ENCODE data around the gene LRMDA. TPM values are rescaled to one million over a fixed set of nuclear protein-coding genes. Genes with fewer than 3 reads are reported as not detected.

LRMDA gene
- total and polyA plus RNA-seq, 2 donors (not counting 3 experiments of a cell fraction or from before 2014, with no cell fraction given): 9.7 to 18.0 TPM

DNA sequence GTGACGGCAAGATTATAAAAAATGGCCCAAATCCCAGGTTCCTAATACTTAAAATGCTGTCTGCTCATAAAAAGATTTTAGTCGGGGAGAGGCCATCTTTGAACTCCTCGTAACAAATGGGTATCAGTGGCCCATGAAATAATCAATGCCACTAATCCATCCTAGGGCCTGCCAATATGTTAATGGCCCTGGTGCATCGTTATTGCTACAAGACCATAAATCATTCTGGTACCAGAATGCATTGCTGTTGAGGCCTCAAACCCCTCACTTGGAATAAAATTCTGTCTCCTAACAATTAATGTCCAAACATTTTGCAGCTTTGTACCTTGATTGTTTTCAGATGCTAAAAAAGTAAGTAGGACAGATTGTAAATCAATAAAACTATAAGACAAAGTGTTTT, 290.6 kb downstream of the LRMDA start:
- DNase-seq (ENCODE audit: low read depth, low spot score) (no peak), FAIRE-seq (peak; percentile 61)
- Histone ChIP-seq H4K20me1 (replicated peaks; ENCODE audit: control insufficient read depth, extremely low read depth, insufficient read depth, low read length) (no peaks in the 10 kb centered on the region), H3K9me1 (replicated peaks; ENCODE audit: control insufficient read depth, extremely low read depth, insufficient read depth, low read length) (no peaks in the 10 kb centered on the region), H3K36me3 (ENCODE audit: control insufficient read depth in 2 of 2, extremely low read depth in 1 of 2, insufficient read depth in 2 of 2, low read length in 2 of 2) (no peaks in the 10 kb centered on the region), H3K4me1 (ENCODE audit: control insufficient read depth, extremely low read depth, insufficient read depth, low read length) (peaks cover 18% of the 10 kb centered on the region), H3K4me3 (replicated peaks in 1 of 3; ENCODE audit: insufficient read depth in 1 of 3, low read depth in 1 of 3, low read length in 3 of 3) (no peak overlapping the region), H3K9ac (replicated peaks; ENCODE audit: extremely low read depth, insufficient read depth, low read length) (no peak overlapping the region), H3K9me3 (replicated peaks; ENCODE audit: control insufficient read depth, insufficient read depth, low read length) (no peaks in the 10 kb centered on the region), H3K4me2 (ENCODE audit: insufficient read depth, low read length) (no peak overlapping the region), H3K27me3 (ENCODE audit: control insufficient read depth in 2 of 2, insufficient read depth in 2 of 2, low read length in 2 of 2) (no peaks in the 10 kb centered on the region), H2AFZ (ENCODE audit: low read depth, low read length) (no peak overlapping the region), H3K27ac (ENCODE audit: insufficient read depth, low read depth, low read length) (no peak overlapping the region), H3K79me2 (ENCODE audit: control insufficient read depth, insufficient read depth, low read length) (no peaks in the 10 kb centered on the region)
- POLR2A ChIA-PET: no interaction called here
- TF ChIP-seq POLR2AphosphoS5 (IDR thresholded peaks at IDR 0.05; ENCODE audit: insufficient read depth, low read depth, low read length) (no peak), JUN (IDR thresholded peaks at IDR 0.05; ENCODE audit: borderline replicate concordance, insufficient read depth, insufficient read length, low read depth) (no peak), FOS (IDR thresholded peaks at IDR 0.05; ENCODE audit: borderline replicate concordance, insufficient read depth, low read length) (no peak), POLR2A (IDR thresholded peaks at IDR 0.05; ENCODE audit: low read depth, low read length) (no peak), MYC (IDR thresholded peaks at IDR 0.05; ENCODE audit: low read depth, low read length) (no peak), EZH2 (IDR thresholded peaks at IDR 0.05; ENCODE audit: borderline replicate concordance, low read depth, low read length, severe bottlenecking) (no peak), GATA2 (IDR thresholded peaks at IDR 0.05; ENCODE audit: insufficient read depth, insufficient read length, low read depth, low read length) (no peak)
- TF ChIP-seq, protein P1, sequence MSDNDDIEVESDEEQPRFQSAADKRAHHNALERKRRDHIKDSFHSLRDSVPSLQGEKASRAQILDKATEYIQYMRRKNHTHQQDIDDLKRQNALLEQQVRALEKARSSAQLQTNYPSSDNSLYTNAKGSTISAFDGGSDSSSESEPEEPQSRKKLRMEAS (IDR thresholded peaks at IDR 0.05; ENCODE audit: insufficient read depth, insufficient read length): no peak
- TF ChIP-seq, protein P2, sequence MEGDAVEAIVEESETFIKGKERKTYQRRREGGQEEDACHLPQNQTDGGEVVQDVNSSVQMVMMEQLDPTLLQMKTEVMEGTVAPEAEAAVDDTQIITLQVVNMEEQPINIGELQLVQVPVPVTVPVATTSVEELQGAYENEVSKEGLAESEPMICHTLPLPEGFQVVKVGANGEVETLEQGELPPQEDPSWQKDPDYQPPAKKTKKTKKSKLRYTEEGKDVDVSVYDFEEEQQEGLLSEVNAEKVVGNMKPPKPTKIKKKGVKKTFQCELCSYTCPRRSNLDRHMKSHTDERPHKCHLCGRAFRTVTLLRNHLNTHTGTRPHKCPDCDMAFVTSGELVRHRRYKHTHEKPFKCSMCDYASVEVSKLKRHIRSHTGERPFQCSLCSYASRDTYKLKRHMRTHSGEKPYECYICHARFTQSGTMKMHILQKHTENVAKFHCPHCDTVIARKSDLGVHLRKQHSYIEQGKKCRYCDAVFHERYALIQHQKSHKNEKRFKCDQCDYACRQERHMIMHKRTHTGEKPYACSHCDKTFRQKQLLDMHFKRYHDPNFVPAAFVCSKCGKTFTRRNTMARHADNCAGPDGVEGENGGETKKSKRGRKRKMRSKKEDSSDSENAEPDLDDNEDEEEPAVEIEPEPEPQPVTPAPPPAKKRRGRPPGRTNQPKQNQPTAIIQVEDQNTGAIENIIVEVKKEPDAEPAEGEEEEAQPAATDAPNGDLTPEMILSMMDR (IDR thresholded peaks at IDR 0.05; ENCODE audit: extremely low read depth in 1 of 2, insufficient read depth in 1 of 2, low read depth in 1 of 2, low read length in 2 of 2): no peak
- BruUV-seq (replicated peaks): no TSS peak
- intact Hi-C loops (cut with micrococcal nuclease): loop anchor here (2.0 kb wide), 2 partner anchors 67 to 321 kb away; partner anchors contain the start of gene ZNF503
- dilution Hi-C loops (cut with MboI; ENCODE audit: extremely low pct_ligation_motif_present, low sequenced_read_pairs): no loop called here
- CTCF ChIA-PET: no interaction called here
